ENCODE results near the gene PON3.

The PON3 gene

GRCh38 chr7:95338832-95339231 lies 57.3 kb downstream of the PON3 start:
- no peak for DNase-seq

GRCh38 chr7:95335093-95335492 lies 61.1 kb downstream of the PON3 start:
- DNase-seq, result no peak

- no peak for DNase-seq
Measured at GRCh38 chr7:95334447-95334846, 61.7 kb downstream of the PON3 start.

DNA sequence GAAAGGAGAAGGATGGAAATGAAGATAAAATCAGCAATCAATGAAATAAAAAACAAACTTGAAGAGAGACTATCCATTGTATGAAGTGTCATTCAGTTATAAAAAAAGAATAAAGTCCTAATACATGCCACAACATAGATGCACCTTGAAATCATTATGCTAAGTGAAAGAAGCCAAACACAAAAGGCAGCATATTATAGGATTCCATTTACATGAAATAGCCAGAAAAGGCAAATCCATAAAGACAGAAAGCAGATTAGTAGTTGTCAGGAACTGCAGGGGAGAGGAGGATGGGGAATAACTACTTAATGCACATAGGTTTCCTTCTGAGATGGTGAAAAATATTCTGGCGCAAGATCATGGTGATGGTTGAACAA lies 65.2 kb downstream of the PON3 start:
- no peak for DNase-seq

GRCh38 chr7:95330204-95330960 lies 65.8 kb downstream of the PON3 start:
- peak; percentile 44 for DNase-seq

GRCh38 chr7:95327356-95327755 lies 68.8 kb downstream of the PON3 start:
- DNase-seq, result no peak

DNA sequence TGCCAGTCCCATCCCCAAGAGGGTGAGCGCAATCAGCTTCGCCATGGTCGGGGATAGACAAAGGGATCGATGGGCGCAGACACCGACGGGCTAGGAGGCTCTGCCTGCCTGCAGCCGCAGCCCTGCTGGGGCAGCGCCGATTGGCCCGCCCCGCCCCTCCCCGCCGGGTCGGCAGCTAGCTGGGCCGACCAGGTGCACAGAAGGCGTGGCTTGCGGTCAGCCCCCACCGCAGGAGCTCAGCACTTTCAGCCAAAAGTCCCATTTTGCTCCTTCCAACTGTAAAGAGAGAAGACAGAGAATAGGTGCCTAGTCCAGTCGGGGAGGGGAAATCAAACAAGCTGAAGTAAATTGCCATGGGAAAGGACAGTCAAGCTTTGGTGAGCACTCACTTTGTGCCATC lies 71.7 kb downstream of the PON3 start, which contains the start of gene PON1:
PON1 (minus strand) TSS at position 102 of the 400 bp plus-strand sequence; CDS start at position 45, 57 bp downstream.
- no peak for DNase-seq

- DNase-seq, result no peak
Measured at GRCh38 chr7:95323410-95324129, 72.6 kb downstream of the PON3 start.

DNA sequence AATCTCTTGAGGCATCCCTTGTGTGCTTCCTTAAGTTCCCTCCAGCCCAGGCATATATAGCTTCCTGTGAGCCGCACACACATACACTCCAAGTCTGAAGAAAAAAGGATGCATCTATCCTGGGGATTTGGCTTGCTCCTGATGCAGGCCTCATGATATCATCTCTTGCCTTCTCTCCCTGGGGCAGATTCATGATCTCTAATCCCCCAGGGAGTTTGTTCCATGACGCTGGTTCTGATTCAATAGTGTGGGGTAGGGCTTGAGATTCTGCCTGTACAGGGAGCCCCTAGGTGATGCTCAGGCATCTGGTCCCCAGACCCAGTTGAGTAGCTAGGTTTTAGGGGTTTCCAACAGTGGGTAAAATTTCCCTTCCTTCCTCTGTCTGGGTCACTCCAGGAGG lies 73.3 kb downstream of the PON3 start:
- no peak for DNase-seq

DNA sequence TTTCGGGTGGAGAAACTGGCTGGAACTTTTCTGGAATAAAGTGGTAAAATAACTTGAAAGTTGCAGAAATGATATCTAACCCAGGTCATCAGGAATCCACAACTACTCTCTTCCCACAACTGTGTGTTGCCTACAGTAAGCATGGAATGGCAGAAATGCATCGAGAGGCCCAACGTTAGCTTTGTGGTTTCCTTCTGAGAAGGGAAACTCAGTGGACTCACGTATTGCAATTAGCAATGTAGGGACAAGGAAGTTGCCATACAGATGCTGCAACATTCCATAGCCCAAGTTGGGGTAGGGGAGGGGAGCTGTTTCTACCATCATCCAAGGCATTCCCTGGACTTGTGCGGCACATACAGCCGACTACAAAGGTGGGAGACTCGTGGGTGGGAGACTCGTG lies 73.8 kb downstream of the PON3 start:
- DNase-seq, result no peak

DNA sequence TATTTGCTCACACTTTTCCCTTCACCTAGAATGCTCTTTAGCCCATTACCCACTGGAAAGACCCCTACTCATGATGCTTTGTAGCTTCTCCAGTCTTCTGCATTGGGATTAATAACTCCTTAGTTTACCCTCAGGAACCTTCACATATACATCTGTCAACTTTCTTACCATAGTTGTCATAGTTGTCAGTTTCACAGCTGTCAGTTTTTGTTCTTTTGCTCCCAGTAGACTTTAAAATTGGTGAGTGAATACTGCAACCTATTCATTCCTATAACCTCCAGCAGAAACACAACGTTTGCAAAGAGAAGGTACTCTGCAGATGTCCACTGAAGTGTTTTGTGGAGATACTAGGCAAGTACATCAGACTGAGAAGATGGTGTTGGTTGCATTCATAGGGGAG lies 74.5 kb downstream of the PON3 start:
- DNase-seq, result no peak

DNA sequence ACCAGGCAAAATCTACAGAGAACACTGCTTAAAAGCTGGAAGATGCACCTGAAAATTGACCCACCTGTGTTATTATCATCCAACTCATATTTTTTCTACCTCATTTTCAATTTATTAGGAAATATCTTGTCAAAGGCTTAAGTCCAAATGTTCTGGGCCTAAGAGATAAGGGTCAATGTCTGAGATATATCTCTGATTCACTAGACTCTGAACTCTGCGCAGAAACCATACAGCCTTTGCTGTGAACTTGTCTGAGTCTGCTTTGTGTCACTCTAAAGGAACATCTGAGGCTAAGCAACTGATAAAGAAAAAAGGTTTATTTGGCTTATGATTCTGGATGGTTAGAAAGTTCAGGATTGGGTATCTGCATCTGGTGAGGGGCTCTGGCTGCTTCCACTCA lies 75.5 kb downstream of the PON3 start:
- no peak for DNase-seq

DNA sequence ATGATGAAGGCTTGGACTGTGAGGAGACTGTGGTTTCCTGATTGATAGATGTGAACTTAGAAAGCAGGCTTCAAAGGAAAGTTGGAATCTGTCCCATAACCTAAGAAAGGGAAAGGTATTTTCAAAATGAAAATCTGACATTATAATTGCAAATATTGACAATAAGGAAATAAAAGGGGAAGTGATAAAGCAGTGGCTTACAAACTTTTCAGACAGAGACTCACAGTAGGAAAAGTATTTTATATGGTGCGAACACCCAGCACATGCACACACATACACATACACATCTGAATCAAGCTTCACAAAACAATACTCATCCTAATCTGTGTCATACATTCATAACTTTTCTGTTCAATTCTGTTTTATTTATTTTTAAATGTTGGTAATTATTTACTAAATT lies 76.6 kb downstream of the PON3 start:
- DNase-seq, result no peak

DNA sequence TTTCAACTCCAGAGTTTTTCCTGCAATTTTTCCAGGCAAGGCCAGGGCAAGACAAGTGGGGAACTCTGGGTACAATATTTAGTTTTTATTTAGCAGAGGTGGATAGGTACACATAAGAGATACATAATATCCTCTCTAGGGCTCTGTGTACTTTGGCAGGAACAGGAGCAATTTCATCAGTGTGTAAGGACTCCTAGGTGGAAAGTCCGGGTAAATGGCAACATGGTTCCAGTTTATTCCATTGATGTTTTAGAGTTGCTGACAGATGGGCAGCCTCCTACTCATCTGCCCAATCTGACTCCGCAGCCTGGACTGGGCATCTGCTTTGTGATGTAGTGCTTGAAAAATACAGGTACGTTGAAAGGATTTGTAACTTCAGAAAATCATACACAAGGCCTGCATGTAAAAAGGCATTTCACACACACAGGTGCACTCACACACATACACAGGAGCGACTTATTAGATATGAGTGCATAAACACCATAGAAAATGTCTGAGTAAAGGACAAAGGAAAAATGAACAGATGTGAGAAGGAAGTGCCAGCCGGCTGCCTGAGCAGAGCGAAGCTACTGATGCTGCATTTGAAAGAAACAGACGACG lies 77.6 kb downstream of the PON3 start:
- no peak for DNase-seq

DNA sequence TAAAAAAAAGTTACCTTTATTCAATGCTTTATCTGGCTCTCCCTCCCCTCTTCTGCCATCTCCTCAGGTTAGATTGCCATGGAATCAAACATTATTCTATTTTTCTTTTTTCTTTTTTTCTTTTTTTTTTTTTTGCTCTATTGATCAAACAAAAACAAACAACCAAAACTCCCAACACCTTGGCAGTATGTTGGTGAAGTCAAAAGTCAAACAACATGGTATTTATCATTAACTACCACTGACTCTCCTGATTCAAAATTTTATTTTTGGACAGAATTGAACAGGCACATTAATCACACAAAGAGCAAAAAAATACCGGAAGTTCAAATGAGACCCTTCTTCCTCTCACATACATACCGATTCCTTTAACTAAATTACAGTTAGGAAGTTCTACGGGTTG lies 78.2 kb downstream of the PON3 start:
- no peak for DNase-seq

DNA sequence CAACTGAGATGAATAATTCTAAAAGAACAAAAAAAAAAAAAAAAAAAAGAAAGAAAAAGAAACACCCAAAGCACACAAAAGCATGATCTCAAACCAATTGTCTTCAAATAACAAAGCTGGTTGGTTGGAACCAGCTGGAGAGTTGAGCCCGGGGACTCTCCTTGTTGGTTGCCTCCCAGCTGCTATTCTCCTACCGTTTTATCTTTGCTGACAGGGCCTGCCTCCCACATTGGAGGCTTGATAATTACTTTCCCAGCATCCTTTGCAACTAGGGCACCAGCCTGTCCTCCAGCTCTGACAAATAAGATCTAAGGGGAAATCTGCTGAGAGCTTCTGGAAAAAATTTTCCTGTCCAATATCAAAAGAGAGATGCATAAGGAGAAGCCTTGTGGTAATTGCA lies 78.6 kb downstream of the PON3 start:
- DNase-seq, result no peak

DNA sequence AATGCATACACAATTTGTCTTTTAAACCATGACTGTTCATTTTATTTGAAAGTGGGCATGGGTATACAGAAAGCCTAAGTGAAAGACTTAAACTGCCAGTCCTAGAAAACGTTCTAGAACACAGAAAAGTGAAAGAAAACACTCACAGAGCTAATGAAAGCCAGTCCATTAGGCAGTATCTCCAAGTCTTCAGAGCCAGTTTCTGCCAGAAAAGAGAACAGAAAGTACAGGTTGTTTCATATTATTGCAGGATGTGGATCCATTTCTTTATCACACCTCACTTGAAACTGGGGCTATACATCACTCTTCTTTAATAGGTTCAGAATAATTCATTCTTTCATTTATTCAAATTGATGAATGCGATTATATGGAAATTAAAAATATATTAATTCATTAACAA lies 79.6 kb downstream of the PON3 start:
- no peak for DNase-seq

DNA sequence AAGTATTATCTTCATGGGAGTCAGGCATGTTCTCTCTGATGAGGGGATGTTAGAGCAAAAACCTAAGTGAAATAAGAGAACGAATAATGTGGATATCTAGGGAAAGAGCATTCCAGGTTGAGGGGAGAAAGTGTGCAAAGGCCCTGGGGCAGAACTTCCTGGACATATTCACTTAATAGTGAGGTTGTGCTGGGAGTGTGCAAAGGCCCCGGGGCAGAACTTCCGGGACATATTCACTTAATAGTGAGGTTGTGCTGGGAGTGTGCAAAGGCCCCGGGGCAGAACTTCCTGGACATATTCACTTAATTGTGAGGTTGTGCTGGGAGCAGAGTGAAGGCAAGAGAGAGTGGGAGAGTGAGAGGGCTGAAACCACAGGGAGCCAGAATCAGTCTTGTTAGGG lies 83.6 kb downstream of the PON3 start:
- no peak for DNase-seq

DNA sequence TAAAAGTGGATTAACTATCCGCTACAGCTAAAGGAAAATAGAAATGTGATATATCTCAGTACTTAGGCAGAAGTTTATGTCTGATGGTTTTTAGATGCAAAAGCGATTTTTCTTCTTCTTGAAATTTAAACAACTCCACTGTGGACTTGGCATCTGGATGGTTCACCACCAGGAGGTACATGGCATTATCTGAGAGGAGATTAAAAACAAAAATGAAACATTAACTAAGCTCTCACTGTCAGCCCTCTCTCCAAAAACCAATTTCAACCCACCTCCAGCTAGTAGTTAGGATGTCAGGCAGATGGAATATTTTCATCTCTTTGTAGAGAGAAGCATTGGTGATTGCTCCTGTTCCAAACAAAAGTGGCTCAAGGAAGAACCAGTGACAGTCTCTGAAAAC lies 84.8 kb downstream of the PON3 start:
- no peak for DNase-seq

GRCh38 chr7:95309951-95310350 lies 86.2 kb downstream of the PON3 start:
- DNase-seq, result no peak

All from CD4-positive, alpha-beta T cell treated with Interleukin-21 for 1 hour (primary cell).